ENCODE data around the gene SPAG17. TPM values are rescaled to one million over a fixed set of nuclear protein-coding genes. Genes with fewer than 3 reads are reported as not detected.

SPAG17 gene
- total RNA-seq, 1 experiment from 2014 or later, result 0.36 TPM

DNA sequence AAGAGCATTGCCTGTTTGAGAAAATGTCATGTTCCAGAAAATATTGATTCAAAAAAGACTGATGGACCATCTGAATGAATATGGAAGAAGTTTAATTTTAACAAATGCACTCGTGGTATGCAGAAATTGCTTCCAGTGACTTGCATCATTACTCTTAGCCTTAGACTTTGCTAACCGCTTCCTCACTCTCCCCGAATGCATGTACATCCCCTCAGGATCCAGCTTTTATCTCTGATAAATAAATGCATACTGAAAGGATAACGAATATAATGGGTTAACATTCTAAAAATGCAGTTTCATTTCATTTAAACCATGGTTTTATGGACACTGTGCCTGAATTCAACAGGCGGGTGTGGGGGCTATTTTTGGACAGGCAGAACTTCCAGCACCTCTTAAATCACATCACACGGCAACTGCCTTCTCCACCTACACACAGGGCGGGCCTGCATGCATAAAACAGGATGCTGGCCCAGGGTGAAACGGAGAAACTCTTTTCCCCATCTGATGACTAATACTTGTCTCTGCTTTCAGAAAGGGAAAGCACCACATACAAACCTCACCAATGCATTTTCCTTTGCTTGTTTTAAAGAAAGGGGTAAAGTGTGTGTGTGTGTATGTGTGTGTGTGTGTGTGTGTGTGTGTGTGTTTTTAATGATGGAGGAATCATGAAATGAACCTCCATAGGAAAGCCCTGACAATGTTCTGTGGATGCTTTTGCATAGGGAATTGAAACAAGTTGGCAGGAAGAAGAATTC, 48.7 kb downstream of the SPAG17 start:
- Histone ChIP-seq H3K27me3 (ENCODE audit: control insufficient read depth, insufficient read depth, low read length) (no peaks in the 10 kb centered on the region), H3K27ac (ENCODE audit: low read length) (no peak overlapping the region), H3K4me3 (ENCODE audit: low read depth in 2 of 2, low read length in 2 of 2) (no peak overlapping the region), H3K4me1 (ENCODE audit: control insufficient read depth, insufficient read depth, low read length) (no peaks in the 10 kb centered on the region), H3K36me3 (ENCODE audit: control insufficient read depth, insufficient read depth, low read length) (no peaks in the 10 kb centered on the region), H3K9me3 (ENCODE audit: control insufficient read depth, insufficient read depth, low read depth, low read length) (no peaks in the 10 kb centered on the region)
- TF ChIP-seq SIN3A (IDR thresholded peaks at IDR 0.05; ENCODE audit: borderline replicate concordance, insufficient read depth, low read depth, low read length) (no peak), TCF7L2 (IDR thresholded peaks at IDR 0.05; ENCODE audit: low read depth, low read length) (no peak), POLR2AphosphoS5 (IDR thresholded peaks at IDR 0.05; ENCODE audit: low read depth, low read length) (no peak)
- TF ChIP-seq, protein P1, sequence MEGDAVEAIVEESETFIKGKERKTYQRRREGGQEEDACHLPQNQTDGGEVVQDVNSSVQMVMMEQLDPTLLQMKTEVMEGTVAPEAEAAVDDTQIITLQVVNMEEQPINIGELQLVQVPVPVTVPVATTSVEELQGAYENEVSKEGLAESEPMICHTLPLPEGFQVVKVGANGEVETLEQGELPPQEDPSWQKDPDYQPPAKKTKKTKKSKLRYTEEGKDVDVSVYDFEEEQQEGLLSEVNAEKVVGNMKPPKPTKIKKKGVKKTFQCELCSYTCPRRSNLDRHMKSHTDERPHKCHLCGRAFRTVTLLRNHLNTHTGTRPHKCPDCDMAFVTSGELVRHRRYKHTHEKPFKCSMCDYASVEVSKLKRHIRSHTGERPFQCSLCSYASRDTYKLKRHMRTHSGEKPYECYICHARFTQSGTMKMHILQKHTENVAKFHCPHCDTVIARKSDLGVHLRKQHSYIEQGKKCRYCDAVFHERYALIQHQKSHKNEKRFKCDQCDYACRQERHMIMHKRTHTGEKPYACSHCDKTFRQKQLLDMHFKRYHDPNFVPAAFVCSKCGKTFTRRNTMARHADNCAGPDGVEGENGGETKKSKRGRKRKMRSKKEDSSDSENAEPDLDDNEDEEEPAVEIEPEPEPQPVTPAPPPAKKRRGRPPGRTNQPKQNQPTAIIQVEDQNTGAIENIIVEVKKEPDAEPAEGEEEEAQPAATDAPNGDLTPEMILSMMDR (IDR thresholded peaks at IDR 0.05), result no peak
- TF ChIP-seq, protein P2, sequence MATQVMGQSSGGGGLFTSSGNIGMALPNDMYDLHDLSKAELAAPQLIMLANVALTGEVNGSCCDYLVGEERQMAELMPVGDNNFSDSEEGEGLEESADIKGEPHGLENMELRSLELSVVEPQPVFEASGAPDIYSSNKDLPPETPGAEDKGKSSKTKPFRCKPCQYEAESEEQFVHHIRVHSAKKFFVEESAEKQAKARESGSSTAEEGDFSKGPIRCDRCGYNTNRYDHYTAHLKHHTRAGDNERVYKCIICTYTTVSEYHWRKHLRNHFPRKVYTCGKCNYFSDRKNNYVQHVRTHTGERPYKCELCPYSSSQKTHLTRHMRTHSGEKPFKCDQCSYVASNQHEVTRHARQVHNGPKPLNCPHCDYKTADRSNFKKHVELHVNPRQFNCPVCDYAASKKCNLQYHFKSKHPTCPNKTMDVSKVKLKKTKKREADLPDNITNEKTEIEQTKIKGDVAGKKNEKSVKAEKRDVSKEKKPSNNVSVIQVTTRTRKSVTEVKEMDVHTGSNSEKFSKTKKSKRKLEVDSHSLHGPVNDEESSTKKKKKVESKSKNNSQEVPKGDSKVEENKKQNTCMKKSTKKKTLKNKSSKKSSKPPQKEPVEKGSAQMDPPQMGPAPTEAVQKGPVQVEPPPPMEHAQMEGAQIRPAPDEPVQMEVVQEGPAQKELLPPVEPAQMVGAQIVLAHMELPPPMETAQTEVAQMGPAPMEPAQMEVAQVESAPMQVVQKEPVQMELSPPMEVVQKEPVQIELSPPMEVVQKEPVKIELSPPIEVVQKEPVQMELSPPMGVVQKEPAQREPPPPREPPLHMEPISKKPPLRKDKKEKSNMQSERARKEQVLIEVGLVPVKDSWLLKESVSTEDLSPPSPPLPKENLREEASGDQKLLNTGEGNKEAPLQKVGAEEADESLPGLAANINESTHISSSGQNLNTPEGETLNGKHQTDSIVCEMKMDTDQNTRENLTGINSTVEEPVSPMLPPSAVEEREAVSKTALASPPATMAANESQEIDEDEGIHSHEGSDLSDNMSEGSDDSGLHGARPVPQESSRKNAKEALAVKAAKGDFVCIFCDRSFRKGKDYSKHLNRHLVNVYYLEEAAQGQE (IDR thresholded peaks at IDR 0.05; ENCODE audit: insufficient read depth in 1 of 2, low read depth in 2 of 2, low read length in 1 of 2), result no peak
- ChIA-PET CTCF (no interaction called here), POLR2A (no interaction called here)
- DNase-seq (ENCODE audit: low read depth, low spot score) (no peak), ATAC-seq (no peak)
- intact Hi-C loops (cut with micrococcal nuclease; ENCODE audit: unreplicated experiment) (no loop called here), in situ Hi-C loops (cut with HindIII; ENCODE audit: low pct_unique_long_range_greater_than_20kb, low sequenced_read_pairs) (no loop called here)
- no TSS peak for BruUV-seq (replicated peaks)

DNA sequence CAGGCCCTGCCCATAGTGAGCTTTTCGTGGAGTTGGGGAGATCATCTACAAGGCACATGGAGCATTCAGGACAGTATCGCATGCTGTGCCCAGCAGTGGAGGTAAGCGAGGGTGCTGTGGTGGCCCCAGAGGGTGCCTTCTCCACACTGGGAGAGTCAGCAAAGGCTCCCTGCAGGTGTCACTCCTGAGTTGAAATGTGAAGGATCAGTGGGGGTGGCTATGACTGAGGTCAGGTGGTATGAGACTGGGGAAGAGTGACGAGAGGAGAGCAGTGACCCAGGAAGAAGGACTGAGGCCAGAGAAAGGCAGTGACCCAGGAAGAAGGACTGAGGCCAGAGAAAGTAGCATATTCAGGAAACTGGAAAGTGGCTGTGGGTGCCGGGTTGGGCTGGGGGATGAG, 53.0 kb downstream of the SPAG17 start:
- Histone ChIP-seq H3K9me3 (ENCODE audit: control insufficient read depth, insufficient read depth, low read depth, low read length) (no peaks in the 10 kb centered on the region), H3K4me1 (ENCODE audit: control insufficient read depth, insufficient read depth, low read length) (no peaks in the 10 kb centered on the region), H3K27me3 (ENCODE audit: control insufficient read depth, insufficient read depth, low read length) (no peaks in the 10 kb centered on the region), H3K4me3 (ENCODE audit: low read depth in 2 of 2, low read length in 2 of 2) (no peak overlapping the region), H3K36me3 (ENCODE audit: control insufficient read depth, insufficient read depth, low read length) (no peaks in the 10 kb centered on the region), H3K27ac (ENCODE audit: low read length) (no peak overlapping the region)
- POLR2A ChIA-PET, result interaction anchor here (0.6 kb wide), 1 partner anchor 8 kb away, joined by 3 read pairs; no protein-coding TSS in a partner anchor
- in situ Hi-C loops (cut with HindIII; ENCODE audit: low pct_unique_long_range_greater_than_20kb, low sequenced_read_pairs) (no loop called here), intact Hi-C loops (cut with micrococcal nuclease; ENCODE audit: unreplicated experiment) (no loop called here)
- no TSS peak for BruUV-seq (replicated peaks)
- DNase-seq (ENCODE audit: low read depth, low spot score) (no peak), ATAC-seq (no peak)
- CTCF ChIA-PET, result no interaction called here
- TF ChIP-seq SIN3A (IDR thresholded peaks at IDR 0.05; ENCODE audit: borderline replicate concordance, insufficient read depth, low read depth, low read length) (no peak), TCF7L2 (IDR thresholded peaks at IDR 0.05; ENCODE audit: low read depth, low read length) (no peak), POLR2AphosphoS5 (IDR thresholded peaks at IDR 0.05; ENCODE audit: low read depth, low read length) (no peak)

DNA sequence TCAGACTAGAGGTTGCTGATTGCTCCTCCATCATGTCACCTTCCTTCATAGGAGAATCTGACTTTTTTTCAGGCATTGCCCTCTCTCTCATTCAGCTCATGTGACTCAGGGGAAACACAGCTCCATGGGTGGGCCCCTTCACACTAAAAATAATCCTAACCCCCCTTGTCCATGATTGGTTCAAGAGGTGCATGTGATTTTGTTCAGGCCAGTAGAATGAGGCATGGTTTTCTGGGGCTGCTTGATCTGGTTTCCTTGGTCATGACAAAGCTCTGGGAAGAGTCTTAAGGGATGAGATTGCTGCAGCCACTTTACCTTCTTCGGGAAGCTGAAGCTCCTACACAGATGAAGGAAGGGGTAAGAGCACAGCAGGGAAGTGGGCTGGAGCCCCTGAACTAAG, 56.3 kb downstream of the SPAG17 start:
- ChIA-PET CTCF (no interaction called here), POLR2A (no interaction called here)

More for the DNA sequence above, 56.3 kb downstream of the SPAG17 start:
- BruUV-seq (replicated peaks), result no TSS peak
- Histone ChIP-seq H3K27me3 (ENCODE audit: control insufficient read depth, insufficient read depth, low read length) (no peaks in the 10 kb centered on the region), H3K4me1 (ENCODE audit: control insufficient read depth, insufficient read depth, low read length) (no peaks in the 10 kb centered on the region), H3K4me3 (ENCODE audit: low read depth in 2 of 2, low read length in 2 of 2) (no peak overlapping the region), H3K36me3 (ENCODE audit: control insufficient read depth, insufficient read depth, low read length) (no peaks in the 10 kb centered on the region), H3K9me3 (ENCODE audit: control insufficient read depth, insufficient read depth, low read depth, low read length) (no peaks in the 10 kb centered on the region), H3K27ac (ENCODE audit: low read length) (no peak overlapping the region)
- TF ChIP-seq SIN3A (IDR thresholded peaks at IDR 0.05; ENCODE audit: borderline replicate concordance, insufficient read depth, low read depth, low read length) (no peak), TCF7L2 (IDR thresholded peaks at IDR 0.05; ENCODE audit: low read depth, low read length) (no peak), POLR2AphosphoS5 (IDR thresholded peaks at IDR 0.05; ENCODE audit: low read depth, low read length) (no peak)
- TF ChIP-seq, protein P2 (IDR thresholded peaks at IDR 0.05; ENCODE audit: insufficient read depth in 1 of 2, low read depth in 2 of 2, low read length in 1 of 2), result no peak
- TF ChIP-seq, protein P1 (IDR thresholded peaks at IDR 0.05), result no peak
- intact Hi-C loops (cut with micrococcal nuclease; ENCODE audit: unreplicated experiment), result no loop called here
- in situ Hi-C loops (cut with HindIII; ENCODE audit: low pct_unique_long_range_greater_than_20kb, low sequenced_read_pairs), result no loop called here
- DNase-seq (ENCODE audit: low read depth, low spot score) (no peak), ATAC-seq (no peak)
